Astrocyte of the spinal cord (primary cell): ENCODE data around the gene GALNT6.
A peak's percentile ranks its signal among the peaks of the same experiment; 100 is the strongest.

Experiments used
- DNase-seq: peaks from one replicate; pipeline ENCODE4 v3.0.0; 2011; ENCODE audit warnings: low read depth, low spot score
- H3K4me3 ChIP-seq: 2 replicates; pipeline ENCODE4 v1.5.1; 2011; ENCODE audit warnings: low read depth, mild to moderate bottlenecking, low read length, moderate library complexity
- CTCF ChIP-seq: IDR thresholded peaks from 2 replicates; pipeline ENCODE4 v1.5.1; 2012; ENCODE audit warnings: low read depth, mild to moderate bottlenecking, low read length, inconsistent platforms
- in situ Hi-C: cut with HindIII; loops from 2 replicates; pipeline ENCODE4 v1.10.0; 2017; ENCODE audit warnings: low sequenced_read_pairs

GALNT6 gene

GRCh38 chr12:51391283-51392123 lies at the start of gene GALNT6:
TSS of gene GALNT6 (minus strand) at chr12:51391406. CDS start at chr12:51379781, 11,625 bp downstream.
- no peak for DNase-seq
- in situ Hi-C loops = no loop called here

GRCh38 chr12:51439330-51439729 lies 48.1 kb upstream of the GALNT6 start:
- no peak overlapping the region for H3K4me3 ChIP-seq
- TF ChIP-seq CTCF = no peak
- no peak for DNase-seq
- in situ Hi-C loops = no loop called here

More at GRCh38 chr12:51391283-51392123, at the start of gene GALNT6:
- TF ChIP-seq CTCF = no peak
- H3K4me3 ChIP-seq = peak within 1 kb of the TSS; percentile 52

GRCh38 chr12:51437431-51437830 lies 46.2 kb upstream of the GALNT6 start:
- in situ Hi-C loops = no loop called here
- H3K4me3 ChIP-seq = no peak overlapping the region
- TF ChIP-seq CTCF = no peak
- no peak for DNase-seq

GRCh38 chr12:51434305-51434704 lies 43.1 kb upstream of the GALNT6 start:
- no peak for TF ChIP-seq CTCF
- in situ Hi-C loops = no loop called here
- no peak overlapping the region for H3K4me3 ChIP-seq
- no peak for DNase-seq

GRCh38 chr12:51432921-51433320 lies 41.7 kb upstream of the GALNT6 start:
- in situ Hi-C loops = no loop called here
- no peak for DNase-seq
- TF ChIP-seq CTCF = no peak
- H3K4me3 ChIP-seq = no peak overlapping the region

- no peak for TF ChIP-seq CTCF
- DNase-seq = no peak
- in situ Hi-C loops = no loop called here
These were observed 39.1 kb upstream of the GALNT6 start for GRCh38 chr12:51430196-51430895.

More at GRCh38 chr12:51430196-51430895, 39.1 kb upstream of the GALNT6 start:
- no peak overlapping the region for H3K4me3 ChIP-seq
